Medulla oblongata (tissue), 1 donor: ENCODE measurements around the gene C22orf39.

Experiments used
- DNase-seq: peaks from one replicate; pipeline ENCODE4 v3.0.0-alpha.2; 2015; ENCODE audit errors: extremely low spot score

Gene C22orf39, protein sequence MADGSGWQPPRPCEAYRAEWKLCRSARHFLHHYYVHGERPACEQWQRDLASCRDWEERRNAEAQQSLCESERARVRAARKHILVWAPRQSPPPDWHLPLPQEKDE

DNA sequence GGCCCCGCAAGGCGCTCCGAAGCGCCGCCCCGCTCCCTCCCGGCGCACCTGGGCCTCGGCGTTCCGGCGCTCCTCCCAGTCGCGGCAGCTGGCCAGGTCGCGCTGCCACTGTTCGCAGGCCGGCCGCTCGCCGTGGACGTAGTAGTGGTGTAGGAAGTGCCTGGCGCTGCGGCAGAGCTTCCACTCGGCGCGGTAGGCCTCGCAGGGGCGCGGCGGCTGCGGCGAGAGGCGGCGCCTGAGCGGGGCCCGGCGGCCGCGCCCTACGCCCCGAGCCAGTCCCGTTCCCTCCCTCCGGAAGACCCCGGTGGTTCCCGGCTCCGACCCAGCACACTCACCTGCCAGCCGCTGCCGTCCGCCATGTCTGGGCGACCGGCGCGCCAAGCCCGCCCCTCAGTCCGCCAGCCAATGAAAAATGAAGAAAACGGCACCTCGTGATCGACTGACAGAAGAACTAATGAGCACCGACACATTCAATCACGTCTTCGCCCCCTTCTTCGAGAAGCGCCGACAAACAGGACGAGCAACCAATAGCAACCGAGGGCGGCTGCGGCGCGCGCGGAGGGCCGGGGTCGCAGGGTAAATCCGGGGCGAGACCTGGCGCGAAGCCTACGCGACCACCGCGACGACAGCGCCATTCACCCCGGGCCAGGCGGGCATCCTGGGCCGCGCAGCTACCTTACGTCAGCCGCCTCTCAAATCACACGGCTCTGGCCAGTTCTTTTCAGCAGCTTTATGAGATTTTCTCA, at the start of gene C22orf39:
Gene C22orf39 (minus strand): TSS at position 382 of the 746 bp plus-strand sequence. CDS start 23 bp downstream, at position 359.
- DNase-seq, result peak; percentile 98

DNA sequence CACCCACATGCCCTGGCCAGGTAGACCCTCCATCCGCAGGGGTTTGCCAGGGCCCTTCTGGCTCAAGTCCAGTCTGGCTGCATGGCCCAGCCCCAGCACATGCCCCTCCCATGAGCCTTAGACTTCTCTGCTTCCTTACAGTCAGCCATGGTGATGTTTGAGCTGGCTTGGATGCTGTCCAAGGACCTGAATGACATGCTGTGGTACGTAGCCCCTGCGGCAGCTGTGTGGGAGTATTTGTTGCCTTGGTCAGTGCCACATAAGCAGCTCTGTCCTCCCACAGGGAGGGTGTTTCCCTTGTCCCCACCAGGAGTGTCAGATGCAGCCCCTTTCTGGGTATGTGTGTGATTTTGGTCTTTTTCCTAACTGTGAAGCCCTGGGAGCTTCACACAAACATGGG, 49.7 kb upstream of the C22orf39 start:
- DNase-seq, result no peak

DNA sequence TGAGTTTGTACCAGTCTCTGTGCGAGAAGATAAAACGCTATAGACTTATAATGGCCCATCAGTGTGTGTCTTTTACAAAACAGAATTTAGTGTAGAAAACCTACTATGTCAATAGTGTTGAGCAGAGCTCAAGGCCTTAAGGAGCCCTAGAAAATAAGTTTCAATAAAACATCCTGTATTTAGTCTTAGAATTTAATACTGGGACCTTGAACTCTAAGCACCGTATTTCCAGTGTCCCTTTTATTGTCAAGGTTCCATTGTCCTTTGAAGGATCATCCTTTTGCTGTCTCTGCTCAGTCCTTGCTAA, 48.8 kb upstream of the C22orf39 start:
- no peak for DNase-seq

DNA sequence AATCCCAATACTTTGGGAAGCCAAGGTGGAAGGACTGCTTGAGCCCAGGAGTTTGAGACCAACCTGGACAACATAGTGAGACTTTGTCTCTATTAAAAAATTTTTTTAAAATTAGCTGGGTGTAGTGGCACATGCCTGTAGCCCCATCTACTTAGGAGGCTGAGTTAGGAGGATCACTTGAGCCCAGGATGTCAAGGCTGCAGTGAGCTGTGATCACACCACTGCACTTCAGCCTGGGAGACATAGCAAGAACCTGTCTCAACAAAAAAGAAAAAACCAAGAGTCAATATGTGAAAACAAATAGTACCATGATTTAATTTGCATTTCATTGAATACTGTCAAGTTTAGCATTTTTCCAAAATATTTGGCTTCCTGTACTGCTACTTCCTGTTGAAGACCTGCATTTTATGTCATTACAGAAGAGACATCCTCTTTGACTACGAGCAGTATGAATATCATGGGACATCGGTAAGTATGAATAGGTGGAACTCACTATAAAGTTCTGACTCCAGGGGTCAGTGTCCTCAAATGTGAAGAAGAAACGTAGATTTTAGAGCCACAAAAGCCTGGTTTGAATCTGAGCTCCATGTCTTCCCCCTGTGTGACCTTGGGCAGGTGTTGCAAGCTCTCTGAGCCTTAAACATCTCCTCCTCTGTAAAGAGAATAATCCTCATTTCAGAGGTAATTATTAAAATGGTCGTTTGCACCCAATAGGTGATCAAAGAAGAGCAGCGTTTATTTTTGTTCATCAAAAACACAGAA, 48.2 kb upstream of the C22orf39 start:
- DNase-seq, result no peak

DNA sequence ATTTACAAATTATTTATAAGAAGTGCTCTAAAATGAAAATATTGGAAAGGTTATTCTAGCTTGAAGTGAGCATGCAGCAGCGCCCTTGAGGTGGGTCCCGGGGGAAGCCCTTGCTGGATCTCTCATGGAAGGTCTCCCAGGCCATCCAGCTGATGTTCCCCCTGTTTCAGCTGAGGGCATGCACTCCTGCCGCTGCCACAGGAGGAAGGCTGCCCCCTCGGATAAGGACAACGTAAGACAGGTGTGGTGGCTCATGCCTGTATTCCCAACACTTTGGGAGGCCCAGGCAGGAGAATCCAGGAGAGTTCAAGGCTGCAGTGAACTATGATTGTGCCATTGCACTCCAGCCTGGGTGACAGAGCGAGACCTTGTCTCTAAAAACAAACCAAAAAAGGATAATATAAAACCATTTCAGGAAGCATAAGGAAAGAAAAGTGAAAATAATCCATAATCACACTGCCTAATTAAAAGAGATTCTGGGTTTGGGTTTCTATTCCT, 47.2 kb upstream of the C22orf39 start:
- no peak for DNase-seq

DNA sequence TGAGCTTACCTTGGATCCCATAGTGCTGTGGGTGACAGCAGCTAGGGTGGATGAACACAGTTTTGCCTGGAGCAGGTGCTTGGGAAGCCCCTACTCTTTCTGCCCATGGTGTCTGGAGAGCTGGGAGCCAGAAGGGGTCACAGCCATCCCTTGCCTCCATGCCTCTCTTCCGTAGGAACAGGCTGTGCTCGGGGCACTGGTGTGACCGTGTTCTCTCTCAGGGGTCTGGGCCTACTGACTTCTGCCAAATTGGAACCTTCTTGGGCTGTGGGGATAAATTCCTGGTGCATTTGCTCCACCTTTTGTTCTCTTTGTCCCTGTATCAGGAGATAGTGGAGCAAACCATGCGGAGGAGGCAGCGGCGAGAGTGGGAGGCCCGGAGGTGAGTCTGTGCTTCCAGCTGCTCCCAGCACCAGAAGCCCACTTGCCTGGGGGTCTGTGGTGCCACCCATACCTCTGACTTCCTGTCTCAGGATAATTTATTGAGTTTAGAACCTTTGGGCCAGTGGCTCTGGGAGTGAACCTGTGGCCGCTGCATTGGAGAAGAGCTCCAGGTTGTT, 46.6 kb upstream of the C22orf39 start:
- DNase-seq, result no peak

DNA sequence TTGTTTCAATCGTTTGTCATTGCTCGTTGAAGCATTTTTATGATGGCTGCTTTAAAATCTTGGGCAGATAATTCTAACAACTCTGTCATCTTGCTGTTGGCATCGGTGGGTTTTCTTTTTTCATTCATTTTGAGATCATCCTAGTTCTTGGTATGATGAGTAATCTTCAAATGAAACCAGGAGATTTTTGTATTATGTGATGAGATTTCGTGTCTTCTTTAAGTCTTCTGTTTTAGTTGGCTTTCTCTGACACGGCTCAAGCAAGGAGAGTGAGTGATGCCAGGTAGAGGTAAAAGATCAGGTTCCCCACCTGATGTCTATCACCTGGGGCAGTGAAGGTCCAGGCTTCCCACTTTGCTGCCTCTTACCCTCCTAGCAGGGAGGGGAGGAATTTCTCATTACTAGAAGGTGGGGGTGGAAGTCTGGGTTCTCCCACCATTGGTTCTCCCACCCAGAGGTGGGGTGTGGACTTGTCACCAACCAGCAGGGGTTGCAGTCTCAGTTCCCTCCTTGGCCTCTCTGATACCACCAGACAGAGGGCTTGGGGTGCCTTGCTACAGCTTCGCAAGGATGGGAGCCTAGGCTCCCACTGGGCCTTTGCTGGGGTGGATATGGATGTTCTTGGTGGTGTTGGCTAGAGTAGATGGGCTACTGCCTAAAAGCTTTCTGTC, 45.1 kb upstream of the C22orf39 start:
- no peak for DNase-seq

DNA sequence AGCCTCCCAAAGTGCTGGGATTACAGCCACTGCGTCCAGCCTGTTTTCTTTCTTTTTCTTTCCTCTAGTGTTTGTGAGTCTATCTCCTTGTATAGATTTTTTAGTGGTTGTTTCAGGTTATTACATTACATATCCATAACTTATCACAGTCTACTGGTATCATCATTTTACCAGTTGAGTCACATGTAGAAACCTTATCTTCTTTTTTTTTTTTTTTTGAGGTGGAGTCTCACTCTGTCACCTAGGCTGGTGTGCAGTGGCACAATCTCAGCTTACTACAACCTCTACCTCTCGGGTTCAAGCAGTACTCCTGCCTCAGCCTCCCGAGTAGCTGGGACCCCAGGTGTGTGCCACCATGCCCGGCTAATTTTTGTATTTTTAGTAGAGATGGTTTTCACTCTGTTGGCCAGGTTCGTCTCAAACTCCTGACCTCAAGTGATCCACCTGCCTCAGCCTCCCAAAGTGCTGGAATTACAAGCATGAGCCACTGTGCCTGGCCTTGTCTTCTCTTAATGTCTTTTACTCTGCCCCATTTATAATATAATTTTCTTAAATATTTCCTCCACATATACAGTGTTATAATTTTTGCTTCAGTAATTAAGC, 43.2 kb upstream of the C22orf39 start:
- DNase-seq, result no peak

DNA sequence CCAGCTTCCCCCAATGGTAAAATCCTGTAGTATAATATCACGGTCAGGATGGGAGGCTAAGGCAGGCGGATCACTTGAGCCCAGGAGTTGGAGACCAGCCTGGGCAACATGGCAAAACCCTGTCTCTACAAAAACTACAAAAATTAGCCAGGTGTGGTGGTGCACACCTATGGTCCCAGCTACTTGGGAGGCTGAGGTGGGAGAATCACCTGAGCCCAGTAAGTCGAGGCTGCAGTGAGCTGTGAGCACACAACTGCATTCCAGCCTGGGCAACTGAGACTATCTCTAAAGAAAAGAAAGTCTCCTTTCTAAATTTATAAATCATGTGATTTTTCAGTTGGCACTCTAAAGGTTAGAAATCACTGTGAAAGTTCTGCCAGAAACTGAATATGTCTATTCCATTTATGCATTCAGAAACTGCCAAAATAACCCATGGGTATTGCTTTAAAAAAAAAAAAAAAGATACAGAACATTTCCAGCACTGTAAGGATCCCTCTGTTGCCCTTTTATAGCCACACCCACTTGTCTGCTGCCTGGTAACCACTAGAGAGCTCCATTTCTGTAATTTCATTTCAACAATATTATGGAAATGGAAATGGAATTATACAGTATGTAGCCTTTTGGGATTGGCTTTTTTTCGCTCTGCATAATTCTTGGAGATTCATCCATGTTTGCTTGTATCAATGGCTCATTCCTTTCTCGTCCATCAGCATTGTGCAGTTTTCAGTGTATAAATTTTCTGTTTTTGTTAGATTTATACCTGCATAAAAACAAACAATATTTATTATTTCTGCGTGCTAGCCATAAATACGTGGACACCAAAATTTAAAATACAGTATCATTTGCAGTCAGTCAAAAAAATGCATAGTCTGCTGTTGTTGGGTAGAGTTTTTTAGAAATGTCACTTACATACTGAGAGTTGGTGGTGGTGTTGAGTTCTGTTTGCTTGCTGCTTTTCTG, 41.7 kb upstream of the C22orf39 start:
- no peak for DNase-seq

DNA sequence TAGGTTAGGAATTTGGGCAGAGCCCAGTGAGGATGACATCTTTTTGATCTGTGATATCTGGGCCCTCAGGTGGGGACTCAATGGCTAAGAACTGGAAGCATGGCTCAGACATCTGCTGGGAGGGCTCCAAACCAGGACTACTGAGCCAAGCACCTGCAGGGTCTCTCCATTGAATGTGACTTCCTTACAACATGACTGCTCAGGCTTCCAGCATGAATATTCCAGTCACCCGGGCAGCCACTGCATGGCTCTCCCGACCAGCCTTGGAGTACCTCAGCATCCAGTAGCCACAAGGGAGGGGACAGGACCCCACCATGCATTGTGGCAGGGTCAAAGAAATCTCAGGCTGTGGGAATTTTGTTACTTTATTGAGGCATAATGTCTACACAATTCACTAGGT, 40.8 kb upstream of the C22orf39 start:
- no peak for DNase-seq

DNA sequence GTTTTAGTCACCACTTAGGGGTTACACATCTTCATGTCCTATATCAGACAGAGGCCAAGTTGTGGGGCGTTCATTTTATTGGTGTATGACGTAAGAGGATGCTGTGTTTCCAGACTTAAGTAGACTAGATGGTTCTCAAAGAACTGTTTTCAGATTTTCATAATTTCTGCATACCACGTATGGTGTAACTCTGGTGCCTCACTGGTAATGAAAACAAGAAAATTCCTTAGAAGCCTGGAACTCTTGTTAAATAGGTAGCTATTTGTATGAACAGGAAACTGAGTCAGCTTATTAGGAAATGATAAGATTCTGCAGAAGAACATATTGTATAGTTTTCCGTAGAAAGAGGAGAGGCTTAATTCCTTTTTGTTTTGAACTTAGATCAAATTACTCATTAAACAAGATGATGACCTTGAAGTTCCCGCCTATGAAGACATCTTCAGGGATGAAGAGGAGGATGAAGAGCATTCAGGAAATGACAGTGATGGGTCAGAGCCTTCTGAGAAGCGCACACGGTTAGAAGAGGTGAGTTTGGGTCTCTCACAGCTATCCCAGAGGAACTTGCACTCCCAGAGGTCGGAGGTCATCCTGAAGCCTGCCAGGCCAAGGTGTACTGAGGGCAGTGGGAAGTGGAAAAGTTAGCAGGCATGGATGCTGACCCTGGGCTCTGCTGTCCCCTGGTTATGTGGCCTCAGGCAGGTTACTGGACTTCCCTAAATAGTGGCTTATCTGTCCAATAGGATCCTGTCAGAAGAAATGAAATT, 36.2 kb upstream of the C22orf39 start:
- DNase-seq, result no peak

DNA sequence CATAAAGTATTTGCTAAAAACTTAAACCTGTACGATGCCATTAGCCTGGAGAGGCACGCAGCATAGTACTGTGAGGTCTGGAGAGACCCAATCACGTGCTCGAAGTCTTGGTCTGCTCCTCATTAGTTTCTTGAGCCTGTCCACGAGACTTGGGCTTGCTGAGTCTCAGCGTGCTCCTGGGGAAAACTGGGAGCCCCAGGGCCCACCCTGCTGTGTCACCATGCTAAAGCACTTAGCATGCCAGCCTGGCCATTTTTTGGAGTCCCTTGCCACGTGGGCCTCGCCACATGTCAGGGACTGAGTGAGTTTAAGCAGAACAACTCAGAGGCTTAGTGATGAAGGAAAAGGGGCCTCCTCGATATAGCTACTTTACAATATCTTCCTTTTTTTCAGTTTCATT, 34.8 kb upstream of the C22orf39 start:
- DNase-seq, result no peak

DNA sequence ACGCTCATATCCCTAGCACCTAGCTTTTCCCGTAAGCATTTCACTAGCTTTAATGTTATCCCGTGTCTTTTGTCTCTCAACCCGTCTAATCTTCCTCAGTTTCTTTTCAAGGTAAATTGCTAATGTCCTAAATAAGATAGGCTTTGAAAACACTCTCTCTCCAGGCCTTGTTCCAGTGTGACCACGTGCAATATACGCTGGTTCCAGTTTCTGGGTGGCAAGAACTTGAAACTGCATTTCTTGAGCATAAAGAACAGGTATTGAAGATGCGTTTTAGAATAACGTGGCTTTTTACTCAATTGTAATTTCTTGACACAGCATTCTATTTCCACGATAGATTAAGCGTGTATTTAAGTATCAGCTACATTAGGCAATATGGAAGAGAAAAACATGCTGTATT, 33.3 kb upstream of the C22orf39 start:
- no peak for DNase-seq

DNA sequence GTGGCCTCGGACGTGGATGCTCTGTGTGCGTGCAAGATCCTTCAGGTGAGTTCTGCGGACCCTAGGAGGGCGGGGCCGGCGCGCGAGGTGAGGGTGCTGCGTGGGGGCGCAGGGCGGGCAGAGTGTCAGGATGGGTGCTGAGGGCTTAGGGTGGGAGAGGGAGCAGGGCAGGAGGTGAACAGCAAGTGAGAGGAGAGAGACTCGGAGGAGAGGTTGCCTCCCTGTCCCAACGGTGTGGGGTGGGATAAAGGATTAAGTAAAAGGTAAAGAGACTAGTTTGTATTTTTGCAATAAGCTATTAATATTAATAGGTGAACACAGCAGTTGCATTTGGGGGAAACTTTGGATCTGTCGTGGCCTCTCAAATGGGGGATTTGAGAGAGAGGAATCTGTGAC, 32.7 kb upstream of the C22orf39 start:
- no peak for DNase-seq

DNA sequence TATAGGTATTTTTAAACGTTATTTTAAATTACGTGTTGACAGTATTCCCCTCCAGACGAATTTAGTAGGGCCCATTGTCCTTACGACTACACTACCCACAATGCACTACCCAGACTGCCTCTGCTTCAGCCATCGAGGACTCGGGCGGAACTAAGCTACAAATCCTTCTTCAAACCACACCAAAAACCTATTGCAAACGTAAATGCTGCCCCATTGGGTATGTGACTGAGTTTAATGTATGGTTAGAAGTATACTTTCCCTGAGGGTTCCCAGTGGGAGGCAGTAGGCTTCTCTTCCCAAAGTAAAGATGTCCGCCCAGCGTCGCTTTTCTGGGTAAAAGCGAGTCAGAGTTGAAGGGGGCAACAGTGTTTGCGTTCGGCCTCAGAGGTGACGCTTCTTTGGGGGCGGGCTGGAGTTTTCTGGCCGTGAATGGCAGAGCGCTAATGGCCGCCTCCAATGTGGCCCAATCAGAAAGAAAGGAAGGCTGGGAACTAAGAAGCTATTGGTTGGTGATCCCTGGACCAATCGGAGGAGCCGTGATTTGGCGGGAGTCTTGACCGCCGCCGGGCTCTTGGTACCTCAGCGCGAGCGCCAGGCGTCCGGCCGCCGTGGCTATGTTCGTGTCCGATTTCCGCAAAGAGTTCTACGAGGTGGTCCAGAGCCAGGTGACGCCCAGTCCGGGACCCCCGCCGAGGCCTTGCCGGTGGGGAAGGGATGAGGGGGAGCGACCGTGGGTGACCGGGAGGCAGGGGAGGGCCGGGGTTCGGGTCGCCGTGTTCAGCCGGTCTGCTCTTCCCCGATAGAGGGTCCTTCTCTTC, 32.1 kb upstream of the C22orf39 start, which contains the start of gene CDC45:
Gene CDC45 (plus strand): TSS at position 566 of the 818 bp plus-strand sequence. CDS start 49 bp downstream, at position 615.
- DNase-seq, result peak; percentile 99

DNA sequence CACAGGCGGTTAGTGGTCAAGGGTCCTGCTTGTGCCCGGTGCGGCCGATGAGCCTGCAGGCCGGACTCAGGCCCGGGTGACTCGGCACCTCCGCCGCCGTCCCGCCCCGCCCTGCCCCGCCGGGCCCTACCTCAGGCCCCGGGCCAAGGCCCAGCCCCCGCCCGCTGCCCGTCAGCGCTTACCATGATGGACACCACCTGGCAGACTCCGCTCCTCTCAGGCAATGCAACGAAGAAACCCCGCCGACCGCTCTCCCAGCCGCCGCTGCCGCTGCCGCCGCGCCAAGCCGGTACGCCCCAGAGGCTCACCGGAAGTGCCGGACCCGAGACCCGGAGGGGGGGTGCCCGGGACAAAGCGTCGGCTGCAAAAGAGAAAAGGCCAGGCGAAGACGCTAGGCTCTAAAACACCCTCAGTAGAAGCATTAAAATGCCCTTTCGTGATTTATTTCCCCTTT, 31.4 kb upstream of the C22orf39 start, which contains the start of gene UFD1:
Gene UFD1 (minus strand): TSS at position 293 of the 454 bp plus-strand sequence. CDS start 108 bp downstream, at position 185.
- DNase-seq, result peak; percentile 78

DNA sequence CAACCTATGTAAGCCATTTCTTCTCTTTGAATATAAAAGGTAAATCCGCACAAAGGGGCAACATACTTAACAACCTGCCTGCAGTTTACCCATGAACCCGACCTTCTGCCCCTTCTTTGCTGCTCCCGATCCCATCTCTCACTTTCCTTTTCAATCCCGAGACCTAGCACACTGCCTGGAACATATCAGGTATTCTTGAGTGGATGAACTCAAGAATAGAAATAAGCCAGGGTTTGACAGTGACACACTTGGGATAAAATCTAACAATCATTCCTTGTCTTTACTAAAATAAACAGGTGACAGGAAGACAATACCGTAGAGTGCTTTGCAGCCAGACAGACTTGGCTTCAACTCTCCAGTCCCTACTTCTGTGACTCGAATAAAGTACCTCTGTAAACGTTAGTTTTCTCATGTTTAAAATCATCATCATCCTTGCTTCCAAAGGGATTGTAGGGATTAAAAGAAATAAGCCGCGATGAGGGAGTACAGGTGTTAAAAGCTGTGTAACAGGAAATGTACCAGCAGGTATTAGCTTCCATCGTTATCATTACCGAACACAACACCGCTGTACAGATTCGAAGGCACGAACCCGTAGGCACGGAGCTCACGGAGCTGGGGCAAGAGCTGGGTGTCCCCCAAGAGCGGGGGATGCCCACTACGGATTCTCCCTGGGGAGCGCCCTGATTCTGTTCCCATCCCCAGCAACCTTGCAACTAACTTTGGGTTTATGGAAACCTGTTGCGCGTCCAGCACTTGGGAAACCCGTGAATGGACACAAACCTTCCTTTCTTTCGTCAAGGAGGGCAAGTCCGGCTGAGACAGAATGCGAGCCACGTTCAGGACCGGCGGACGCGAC, 30.8 kb upstream of the C22orf39 start:
- peak; percentile 16 for DNase-seq
